H1 (cell line): ENCODE results near the gene ADAMTS14. TPM values are rescaled to one million over a fixed set of nuclear protein-coding genes. Genes with fewer than 3 reads are reported as not detected.

Experiments used
- BRCA1 ChIP-seq: IDR thresholded peaks from 2 replicates; pipeline ENCODE4 v1.6.1; 2012; ENCODE audit warnings: low read depth, low read length, improper control_type of control experiment
- CHD1 ChIP-seq: IDR thresholded peaks from 2 replicates; pipeline ENCODE4 v1.6.1; 2012; ENCODE audit warnings: low read depth, low read length, improper control_type of control experiment
- GABPA ChIP-seq: IDR thresholded peaks from 2 replicates; pipeline ENCODE4 v1.6.1; 2011; ENCODE audit warnings: mild to moderate bottlenecking, low read length, moderate library complexity, borderline replicate concordance; ENCODE audit not compliant: insufficient read depth
- polyA plus RNA-seq, 7 experiments: library from polyadenylated mRNA; depleted of rRNA in 3 of 7; stranded (reverse) in 5 of 7; unstranded in 2 of 7; fragments of >200 nt in 5 of 7; fragments of 200-250 nt in 2 of 7; gene quantifications; 1 replicate in 5 of 7; 2 replicates in 1 of 7; 4 replicates in 1 of 7; pipeline versions ENCODE4 v1.2.1 to v1.2.3, GENCODE V29; 2011 to 2013; ENCODE audit warnings: missing spikeins in 2 of 7, mixed read lengths in 2 of 7
- total RNA-seq: library from RNA; stranded (reverse); fragmentation: NEBNext Ultra II Directional; extraction: Animal tissue kit (Norgen Biotek cat#: 25700); gene quantifications from 2 replicates; pipeline ENCODE4 v1.2.1, GENCODE V29; 2021

ADAMTS14 gene
- total and polyA plus RNA-seq, 2 of the 8 experiments (the other 6 are each of a cell fraction or from before 2014, with no cell fraction given), result 2.0 to 2.3 TPM

DNA sequence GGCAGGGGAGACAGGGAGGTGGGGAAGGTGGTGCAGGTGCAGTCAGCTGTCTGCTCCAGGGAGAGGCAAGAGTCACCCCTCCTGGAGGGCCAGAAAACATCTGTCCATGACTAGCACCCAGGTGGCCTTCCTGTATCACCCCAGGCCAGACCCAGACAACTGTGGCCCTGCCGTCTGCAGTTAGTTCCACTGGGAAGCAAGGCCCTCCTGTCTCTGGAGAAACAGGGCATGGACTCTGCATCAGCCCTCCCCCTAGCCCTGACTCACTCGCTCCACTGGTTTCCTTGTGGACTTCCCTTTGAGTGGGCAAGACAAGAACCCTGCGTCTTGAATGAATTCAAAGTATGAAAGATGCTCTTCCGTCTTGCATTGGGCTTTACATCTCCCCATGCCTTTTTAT is 100.3 kb downstream of the ADAMTS14 start (continued):
- TF ChIP-seq CHD1, result no peak
- no peak for TF ChIP-seq BRCA1
- no peak for TF ChIP-seq GABPA
